IPS-18c (cell line): ENCODE results near the gene MDN1.

Experiments used
- H3K4me3 ChIP-seq: 2 replicates; pipeline ENCODE4 v1.7.0; 2013; ENCODE audit warnings: low read depth, mild to moderate bottlenecking, low read length, moderate library complexity; ENCODE audit not compliant: insufficient read depth
- H3K9me3 ChIP-seq: one replicate; pipeline ENCODE4 v1.6.1; 2013; ENCODE audit warnings: mild to moderate bottlenecking, low read length, moderate library complexity; ENCODE audit not compliant: control insufficient read depth, insufficient read depth

Gene MDN1

GRCh38 chr6:89610149-89610642, 209.4 kb downstream of the MDN1 start:
- Histone ChIP-seq H3K4me3 (no peak overlapping the region), H3K9me3 (no peaks in the 10 kb centered on the region)

- H3K4me3 ChIP-seq = no peak overlapping the region
- H3K9me3 ChIP-seq = peaks cover 2% of the 10 kb centered on the region
Measured at GRCh38 chr6:89605861-89606260, 213.7 kb downstream of the MDN1 start.

- Histone ChIP-seq H3K4me3 (no peak overlapping the region), H3K9me3 (peaks cover 2% of the 10 kb centered on the region)
Measured at GRCh38 chr6:89604653-89605052, 214.9 kb downstream of the MDN1 start.

GRCh38 chr6:89602166-89602565, 217.4 kb downstream of the MDN1 start:
- Histone ChIP-seq H3K4me3 (no peak overlapping the region), H3K9me3 (peaks cover 2% of the 10 kb centered on the region)

- Histone ChIP-seq H3K9me3 (peaks cover 2% of the 10 kb centered on the region), H3K4me3 (no peak overlapping the region)
Measured at GRCh38 chr6:89599727-89600126, 219.9 kb downstream of the MDN1 start.

- H3K4me3 ChIP-seq = no peak overlapping the region
- H3K9me3 ChIP-seq = peaks cover 2% of the 10 kb centered on the region
Measured at GRCh38 chr6:89597988-89598387, 221.6 kb downstream of the MDN1 start.

- Histone ChIP-seq H3K9me3 (no peaks in the 10 kb centered on the region), H3K4me3 (no peak overlapping the region)
Measured at GRCh38 chr6:89597372-89597771, 222.2 kb downstream of the MDN1 start.

- no peak overlapping the region for H3K4me3 ChIP-seq
- H3K9me3 ChIP-seq = no peaks in the 10 kb centered on the region
Measured at GRCh38 chr6:89596484-89596883, 223.1 kb downstream of the MDN1 start.

- no peak overlapping the region for H3K4me3 ChIP-seq
Measured at GRCh38 chr6:89596056-89596455, 223.5 kb downstream of the MDN1 start.

More at GRCh38 chr6:89596056-89596455, 223.5 kb downstream of the MDN1 start:
- H3K9me3 ChIP-seq = no peaks in the 10 kb centered on the region
